Posterior vena cava (tissue), 2 donors: ENCODE results near the gene SMPD4. TPM values are rescaled to one million over a fixed set of nuclear protein-coding genes. Genes with fewer than 3 reads are reported as not detected.
"Not testable (repeated sequence)": the region's sequence is repeated elsewhere in the genome, so short reads cannot be mapped to it uniquely, and the experiment has no call there.

Experiments used
- DNase-seq: peaks from one replicate; pipeline ENCODE4 v3.0.0-alpha.2; 2020; ENCODE audit warnings: low spot score
- intact Hi-C, 2 donors: fragments of 100-400 bp; cut with DNase I; formaldehyde crosslinking; loops; one replicate each; pipeline versions ENCODE4 v1.14.1 to v1.14.2; 2022 to 2023
- total RNA-seq, 2 donors: library from RNA; stranded (reverse); fragmentation: NEBNext Ultra II Directional; extraction: Animal tissue kit (Norgen Biotek cat#: 25700); gene quantifications; one replicate each; pipeline ENCODE4 v1.2.1, GENCODE V29; 2021
- donor health status: DM: yes; HTN: yes; CAD: no.
- donor health status: DM: yes; HTN: yes; CAD: no.

SMPD4 gene
- total RNA-seq, 2 donors from 2014 or later, result 26.5 to 29.7 TPM

GRCh38 chr2:130162968-130163367 is 18.4 kb downstream of the SMPD4 start:
- no peak for DNase-seq
- intact Hi-C loops, result loop anchor here in 1 of 2 donors (5.0 kb wide), 1 partner anchor 864 kb away; no protein-coding TSS in a partner anchor

- intact Hi-C loops, result loop anchor here in 1 of 2 donors (5.0 kb wide), 1 partner anchor 865 kb away; no protein-coding TSS in a partner anchor
- DNase-seq, result not testable (repeated sequence)
Measured at GRCh38 chr2:130162486-130162885, 18.9 kb downstream of the SMPD4 start.

GRCh38 chr2:130160838-130161705 is 20.3 kb downstream of the SMPD4 start:
- intact Hi-C loops, result loop anchor here in 1 of 2 donors (5.0 kb wide), 1 partner anchor 866 kb away; no protein-coding TSS in a partner anchor
- DNase-seq, result not testable (repeated sequence)

- intact Hi-C loops, result loop anchor here in 1 of 2 donors (5.0 kb wide), 1 partner anchor 867 kb away; no protein-coding TSS in a partner anchor
- no peak for DNase-seq
Measured at GRCh38 chr2:130160131-130160530, 21.3 kb downstream of the SMPD4 start.

GRCh38 chr2:130159376-130159775 is 22.0 kb downstream of the SMPD4 start:
- DNase-seq, intact Hi-C loops: not testable (repeated sequence)

GRCh38 chr2:130158631-130159030 is 22.8 kb downstream of the SMPD4 start:
- intact Hi-C loops, result no loop called here
- DNase-seq, result no peak

GRCh38 chr2:130157825-130158514 is 23.4 kb downstream of the SMPD4 start:
- DNase-seq, intact Hi-C loops: not testable (repeated sequence)

GRCh38 chr2:130157354-130157753 is 24.0 kb downstream of the SMPD4 start:
- DNase-seq, intact Hi-C loops: not testable (repeated sequence)

GRCh38 chr2:130156624-130157004 is 24.8 kb downstream of the SMPD4 start:
- DNase-seq, result peak; percentile 59
- intact Hi-C loops, result no loop called here

- intact Hi-C loops, result not testable (repeated sequence)
- peak; percentile 72 for DNase-seq
Measured at GRCh38 chr2:130155956-130156623, 25.3 kb downstream of the SMPD4 start.

GRCh38 chr2:130154773-130155765 is 26.3 kb downstream of the SMPD4 start:
- DNase-seq, result peak; percentile 82
- intact Hi-C loops, result no loop called here

GRCh38 chr2:130154423-130154770 is 27.0 kb downstream of the SMPD4 start:
- DNase-seq, result peak; percentile 41
- intact Hi-C loops, result not testable (repeated sequence)

- DNase-seq, result peak; percentile 60
- intact Hi-C loops, result not testable (repeated sequence)
Measured at GRCh38 chr2:130153721-130154422, 27.5 kb downstream of the SMPD4 start.

GRCh38 chr2:130152816-130153595 is 28.4 kb downstream of the SMPD4 start:
- intact Hi-C loops, result no loop called here
- DNase-seq, result peak; percentile 64

GRCh38 chr2:130152136-130152815 is 29.1 kb downstream of the SMPD4 start:
- intact Hi-C loops, result not testable (repeated sequence)
- peak; percentile 71 for DNase-seq

- intact Hi-C loops, result not testable (repeated sequence)
- DNase-seq, result peak; percentile 40
Measured at GRCh38 chr2:130151145-130151512, 30.3 kb downstream of the SMPD4 start.
